HepG2 (cell line): ENCODE data around the gene STX1B.

ENCODE experiments used
- REST ChIP-seq, 2 experiments: IDR thresholded peaks; 2 replicates each; pipeline ENCODE4 v1.6.1; 2011 to 2012; ENCODE audit warnings: low read length in 2 of 2, borderline replicate concordance in 1 of 2, low read depth in 1 of 2, mild to moderate bottlenecking in 1 of 2, moderate library complexity in 1 of 2
- ZC3H4 ChIP-seq: sonication (generic); formaldehyde crosslinking; IDR thresholded peaks from 2 replicates; pipeline ENCODE4 v1.4.0; 2020; ENCODE audit warnings: missing genetic modification reagents, borderline replicate concordance
- TF ChIP-seq, protein P1 (sequence below): sonication (generic); formaldehyde crosslinking; IDR thresholded peaks from 2 replicates; pipeline ENCODE4 v1.5.0; 2020; ENCODE audit warnings: mild to moderate bottlenecking, missing genetic modification reagents, moderate library complexity

DNA sequence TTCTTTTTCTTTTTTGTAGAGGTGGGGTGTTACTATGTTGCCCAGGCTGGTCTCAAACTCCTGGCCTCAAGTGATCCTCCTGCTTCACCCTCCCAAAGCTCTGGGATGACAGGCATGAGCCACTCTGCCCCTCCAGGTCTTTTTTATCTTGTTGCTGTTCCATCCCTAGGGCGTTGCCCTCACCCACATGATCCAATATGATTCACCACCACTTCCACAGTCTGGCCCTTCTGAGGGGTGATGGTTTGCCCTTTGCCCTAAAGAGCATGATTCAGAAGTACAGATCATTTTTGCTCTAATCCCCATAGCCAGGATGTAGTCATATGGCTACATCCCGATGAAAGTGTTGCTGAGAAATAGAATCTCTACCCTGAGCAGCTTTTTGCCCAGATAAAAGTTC, 41.7 kb upstream of the STX1B start:
- TF ChIP-seq REST (IDR thresholded peaks at IDR 0.05; ENCODE audit: borderline replicate concordance in 1 of 2, low read depth in 1 of 2, low read length in 2 of 2) = no peak
- TF ChIP-seq ZC3H4 (CRISPR knock-in tag) = no peak
- TF ChIP-seq, protein P1, sequence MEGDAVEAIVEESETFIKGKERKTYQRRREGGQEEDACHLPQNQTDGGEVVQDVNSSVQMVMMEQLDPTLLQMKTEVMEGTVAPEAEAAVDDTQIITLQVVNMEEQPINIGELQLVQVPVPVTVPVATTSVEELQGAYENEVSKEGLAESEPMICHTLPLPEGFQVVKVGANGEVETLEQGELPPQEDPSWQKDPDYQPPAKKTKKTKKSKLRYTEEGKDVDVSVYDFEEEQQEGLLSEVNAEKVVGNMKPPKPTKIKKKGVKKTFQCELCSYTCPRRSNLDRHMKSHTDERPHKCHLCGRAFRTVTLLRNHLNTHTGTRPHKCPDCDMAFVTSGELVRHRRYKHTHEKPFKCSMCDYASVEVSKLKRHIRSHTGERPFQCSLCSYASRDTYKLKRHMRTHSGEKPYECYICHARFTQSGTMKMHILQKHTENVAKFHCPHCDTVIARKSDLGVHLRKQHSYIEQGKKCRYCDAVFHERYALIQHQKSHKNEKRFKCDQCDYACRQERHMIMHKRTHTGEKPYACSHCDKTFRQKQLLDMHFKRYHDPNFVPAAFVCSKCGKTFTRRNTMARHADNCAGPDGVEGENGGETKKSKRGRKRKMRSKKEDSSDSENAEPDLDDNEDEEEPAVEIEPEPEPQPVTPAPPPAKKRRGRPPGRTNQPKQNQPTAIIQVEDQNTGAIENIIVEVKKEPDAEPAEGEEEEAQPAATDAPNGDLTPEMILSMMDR (CRISPR knock-in tag) = no peak
